HG03175 (cell line): Measurements from ENCODE around the gene PYHIN1.
"Not testable (repeated sequence)": the region's sequence is repeated elsewhere in the genome, so short reads cannot be mapped to it uniquely, and the experiment has no call there.

Experiments
- ATAC-seq: cut with Tn5 transposase; IDR thresholded peaks from one replicate; pipeline ENCODE4 v1.9.1; 2021; ENCODE audit warnings: mild to moderate bottlenecking, moderate library complexity; ENCODE audit not compliant: unreplicated experiment

PYHIN1 gene

DNA sequence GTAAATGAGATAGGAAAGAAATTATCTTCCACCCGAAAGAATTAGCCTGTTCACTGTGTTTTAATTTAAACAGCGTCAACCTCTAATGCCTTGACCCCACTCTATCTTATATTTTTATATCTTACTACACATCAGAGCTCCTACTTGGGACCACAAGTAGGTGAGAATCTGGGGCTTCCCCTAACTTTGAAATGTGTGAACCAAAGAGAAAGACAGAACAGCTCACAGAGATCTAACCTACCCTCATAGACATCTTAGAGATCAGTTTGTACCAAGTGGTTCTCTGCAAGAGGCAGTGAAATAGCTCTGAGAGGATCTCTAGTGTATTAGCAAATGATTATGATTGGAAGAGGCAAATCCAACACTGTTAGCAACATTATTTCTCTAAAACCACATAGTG, 47.4 kb downstream of the PYHIN1 start:
- ATAC-seq = no peak

DNA sequence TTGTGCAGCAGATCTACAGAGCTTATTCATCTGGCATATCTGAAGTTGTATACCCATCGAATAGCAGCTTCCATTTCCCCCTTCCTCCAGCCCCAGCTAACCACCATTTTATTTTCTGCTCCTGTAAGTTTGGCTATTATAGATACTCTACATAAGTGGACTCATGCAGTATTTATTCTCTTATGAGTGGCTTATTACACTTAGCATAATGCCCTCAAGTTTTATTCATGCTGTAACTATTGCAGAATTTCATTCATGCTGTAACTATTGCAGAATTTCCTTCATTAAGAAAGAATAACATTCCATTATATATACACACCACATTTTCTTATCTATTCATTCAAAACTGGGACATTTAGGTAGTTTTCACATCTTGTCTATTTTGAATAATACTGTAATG, 47.9 kb downstream of the PYHIN1 start:
- ATAC-seq = no peak

DNA sequence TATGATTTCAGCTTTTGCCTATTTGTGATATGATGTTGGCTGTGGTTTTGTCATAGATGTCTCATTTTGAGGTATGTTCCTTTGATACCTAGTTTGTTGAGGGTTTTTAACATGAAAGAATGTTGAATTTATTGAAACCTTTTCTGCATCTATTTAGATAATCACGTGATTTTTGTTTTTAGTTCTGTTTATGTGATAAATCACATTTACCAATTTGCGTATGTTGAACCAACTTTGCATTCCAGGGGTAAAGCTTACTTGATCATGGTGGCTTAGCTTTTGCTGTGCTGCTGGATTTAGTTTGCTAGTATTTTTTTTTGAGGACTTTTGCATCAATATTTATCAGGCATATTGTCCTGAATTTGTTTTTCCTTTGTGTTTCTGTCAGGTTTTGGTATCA, 51.9 kb downstream of the PYHIN1 start:
- ATAC-seq = no peak

DNA sequence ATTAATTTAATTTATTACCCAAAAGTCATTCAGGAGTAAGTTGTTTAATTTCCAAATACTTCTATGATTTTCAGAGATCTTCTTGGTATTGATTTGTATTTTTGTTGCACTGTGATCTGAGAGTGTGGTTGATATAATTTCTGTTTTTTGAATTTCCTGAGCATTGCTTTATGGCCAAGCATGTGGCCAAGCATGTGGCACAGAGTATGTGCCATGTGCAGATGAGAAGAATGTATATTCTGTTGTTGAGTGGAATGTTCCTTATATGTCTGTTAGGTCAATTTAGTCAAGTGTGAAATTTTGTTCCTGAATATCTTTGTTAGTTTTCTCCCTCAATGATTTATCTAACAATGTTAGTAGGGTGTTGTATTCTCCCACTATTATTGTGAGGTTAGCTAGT, 53.0 kb downstream of the PYHIN1 start:
- ATAC-seq = no peak

DNA sequence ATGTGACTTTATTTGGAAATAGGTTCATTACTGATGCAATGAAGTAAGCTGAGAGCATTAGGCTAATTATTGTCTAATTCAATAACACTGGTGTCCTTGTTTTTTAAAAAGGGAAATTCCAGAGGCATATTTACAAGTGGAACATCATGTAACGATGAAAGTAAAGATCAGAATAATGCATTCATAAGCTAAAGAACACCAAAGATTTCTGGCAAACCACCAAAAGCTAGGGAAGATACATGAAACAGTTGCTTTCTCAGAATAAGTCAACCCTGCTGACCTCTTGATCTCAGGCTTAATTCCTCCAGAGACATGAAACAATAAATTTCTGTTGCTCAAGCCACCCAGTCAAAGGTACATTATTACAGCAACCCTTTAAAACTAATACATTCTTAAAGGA, 58.1 kb downstream of the PYHIN1 start:
- no peak for ATAC-seq

DNA sequence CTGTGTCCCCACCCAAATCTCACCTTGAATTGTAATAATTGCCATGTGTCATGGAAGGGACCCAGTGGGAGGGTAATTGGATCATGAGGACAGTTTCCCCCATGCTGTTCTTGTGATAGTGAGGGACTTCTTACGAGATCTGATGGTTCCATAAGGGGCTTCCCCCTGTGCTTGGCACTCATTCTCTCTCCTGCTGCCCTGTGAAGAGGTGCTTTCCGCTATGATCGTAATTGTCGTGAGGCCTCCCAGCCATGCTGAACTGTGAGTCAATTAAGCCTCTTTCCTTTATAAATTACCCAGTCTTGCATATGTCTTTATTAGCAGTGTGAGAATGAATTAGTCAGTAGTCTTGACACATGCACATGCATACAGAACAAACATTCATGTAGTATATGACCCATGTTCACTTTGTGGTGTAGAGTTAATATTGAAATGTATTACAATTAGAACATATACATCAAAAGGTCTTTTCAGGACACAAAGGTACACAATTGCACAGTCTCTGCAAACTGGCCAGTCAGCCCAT, 61.5 kb downstream of the PYHIN1 start:
- ATAC-seq = no peak

DNA sequence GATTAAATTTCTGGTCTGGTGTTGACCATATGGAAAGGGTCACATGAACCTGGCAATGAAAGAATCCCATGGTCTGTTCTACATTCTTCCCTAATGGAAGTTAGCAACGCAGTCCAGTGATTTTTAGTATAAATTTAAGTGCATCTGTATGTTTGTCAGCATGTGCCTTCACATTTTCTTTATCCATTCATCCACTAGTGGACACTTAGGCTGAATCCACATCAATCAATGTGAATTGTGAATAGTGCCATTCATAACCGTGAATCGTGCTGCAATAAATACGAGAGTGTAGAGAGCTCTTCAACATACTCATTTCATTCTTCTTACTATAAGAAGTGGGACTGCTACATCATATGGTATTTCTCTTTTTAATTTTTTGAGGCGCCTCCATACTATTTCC, 65.6 kb downstream of the PYHIN1 start:
- no peak for ATAC-seq

DNA sequence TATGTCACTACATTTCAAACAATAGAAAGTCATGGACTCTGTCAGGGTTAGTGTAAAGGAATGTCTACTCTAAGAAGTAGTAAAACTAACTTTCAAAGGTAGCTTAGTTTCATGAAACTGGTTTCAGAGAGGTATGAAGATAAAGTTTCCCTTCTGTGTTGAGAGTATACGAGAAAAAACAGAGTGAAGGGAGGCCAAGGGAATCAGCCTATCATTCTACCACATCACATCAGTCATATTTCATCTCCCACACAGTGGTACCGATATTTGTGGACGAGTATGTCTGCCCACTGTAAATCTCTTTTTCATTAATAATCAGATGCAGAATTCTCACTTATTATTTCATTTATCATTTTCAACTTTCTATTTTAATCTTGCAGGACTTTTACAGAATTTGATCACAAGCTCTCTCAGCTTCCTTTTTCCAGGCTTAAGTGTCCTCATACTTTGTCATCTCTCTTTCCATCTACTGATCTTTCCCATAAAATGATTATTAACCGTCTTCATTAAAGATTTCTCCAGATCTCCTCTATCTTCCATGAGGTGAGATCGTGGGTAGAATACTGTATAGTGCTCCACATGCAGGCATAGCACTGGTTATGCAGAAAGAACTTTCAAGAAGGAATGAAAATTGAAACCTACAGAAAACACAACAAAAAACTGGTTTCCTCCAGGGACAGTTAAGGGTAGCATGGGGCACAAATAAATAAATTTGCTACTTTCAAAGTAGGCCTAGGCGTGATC, 66.9 kb downstream of the PYHIN1 start:
- peak; percentile 24 for ATAC-seq

DNA sequence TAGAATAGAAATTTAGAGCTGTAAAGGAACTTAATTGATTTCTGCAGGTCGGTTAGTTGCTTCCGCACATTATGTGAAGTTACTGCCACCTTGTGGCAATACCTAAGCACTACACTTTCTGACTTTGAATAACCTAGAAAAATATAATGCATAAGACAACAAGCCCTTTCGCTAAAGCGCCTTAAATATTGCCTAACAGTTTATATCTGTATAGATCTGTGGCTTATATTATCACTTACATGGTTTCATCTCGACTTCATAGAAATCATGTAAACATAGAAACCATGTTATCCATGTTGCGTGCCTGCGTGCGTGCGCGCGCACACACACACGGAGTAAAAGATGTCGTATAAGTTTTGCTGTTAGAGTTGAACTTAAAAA, 67.4 kb downstream of the PYHIN1 start:
- ATAC-seq = peak; percentile 44

DNA sequence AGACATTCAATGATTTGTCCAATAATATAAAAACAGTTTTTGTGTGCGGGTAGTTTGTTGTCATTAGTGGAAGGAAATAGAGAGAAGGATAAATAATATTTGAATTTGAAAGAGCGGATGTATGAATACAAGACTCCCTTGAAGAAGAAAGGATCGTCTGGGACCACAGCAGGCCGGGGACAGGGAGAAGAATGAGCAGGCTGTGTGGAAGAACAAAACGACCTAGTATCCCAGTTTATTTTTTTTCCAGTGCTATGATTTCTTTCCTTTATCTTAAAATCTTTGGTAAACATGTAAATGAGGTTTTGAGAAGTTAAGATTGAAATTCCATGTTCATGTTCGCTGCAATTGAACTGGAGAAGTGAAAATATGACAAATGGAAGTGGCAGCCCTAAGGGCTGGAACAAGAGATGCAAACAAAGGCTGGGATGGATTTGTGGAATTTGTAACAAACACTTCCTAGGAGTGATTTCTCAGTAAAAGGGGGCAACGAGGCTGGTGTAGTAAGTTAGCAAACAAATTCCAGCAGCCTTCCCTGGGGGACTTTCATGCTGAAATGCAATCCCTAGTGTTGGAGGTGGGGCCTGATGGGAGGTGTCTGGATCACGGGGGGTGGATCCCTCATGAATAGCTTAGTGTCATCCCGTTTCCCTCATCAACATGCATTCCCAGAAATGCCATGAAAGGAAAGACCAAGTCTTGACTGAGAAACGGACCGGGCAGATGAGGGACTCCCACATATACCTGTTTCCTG, 68.1 kb downstream of the PYHIN1 start:
- no peak for ATAC-seq

DNA sequence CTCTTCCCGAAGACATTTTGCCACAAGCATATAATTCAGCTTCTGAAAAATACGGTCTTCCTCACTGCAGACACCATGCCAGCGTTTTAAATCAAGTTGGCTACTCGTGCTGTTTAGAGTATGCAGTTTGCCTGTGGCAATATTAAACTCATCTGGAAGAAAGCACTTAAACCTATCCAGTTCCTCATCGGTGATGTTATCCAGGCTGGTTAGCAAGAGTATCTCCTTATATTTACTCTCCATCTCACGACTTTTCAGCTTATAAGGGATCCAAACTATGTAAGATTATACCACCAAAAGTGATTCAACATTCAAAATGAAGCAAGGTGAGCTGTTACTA, 68.7 kb downstream of the PYHIN1 start:
- no peak for ATAC-seq

DNA sequence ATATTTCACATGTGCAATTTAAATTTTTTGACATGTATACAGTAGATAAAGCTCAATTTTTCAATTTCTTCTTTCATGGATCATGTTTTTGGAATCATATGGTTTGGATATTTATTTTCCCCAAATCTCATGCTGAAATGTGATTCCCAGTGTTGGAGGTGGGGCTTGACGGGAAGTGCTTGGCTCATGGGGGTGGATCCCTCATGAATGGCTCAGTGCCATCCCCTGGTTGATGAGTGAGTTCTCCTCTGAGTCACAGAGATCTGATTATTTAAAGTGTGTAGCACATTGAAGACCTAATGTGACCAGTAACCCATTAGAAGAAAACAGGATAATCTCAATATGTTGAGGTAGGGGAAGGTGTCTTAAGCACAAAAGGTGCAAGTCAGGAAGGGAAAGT, 69.3 kb downstream of the PYHIN1 start:
- no peak for ATAC-seq

DNA sequence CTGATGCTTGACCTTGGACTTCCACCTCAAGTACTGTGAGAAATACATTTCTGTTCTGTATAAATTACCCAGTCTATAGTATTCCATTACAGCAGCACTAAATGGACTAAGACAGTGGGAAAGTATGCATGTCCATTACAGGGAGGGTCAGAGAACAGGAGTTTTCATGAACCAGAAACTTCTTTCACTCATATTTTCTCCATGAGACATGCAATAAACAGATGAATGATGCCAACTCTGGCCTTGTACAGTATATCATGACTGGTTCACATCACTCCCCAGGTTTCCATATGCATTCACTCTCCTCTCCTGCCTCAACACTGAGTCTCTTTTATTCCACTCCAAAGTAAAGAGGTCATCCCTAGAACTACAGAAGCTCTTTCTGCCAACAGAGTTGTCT, 73.8 kb downstream of the PYHIN1 start:
- no peak for ATAC-seq

DNA sequence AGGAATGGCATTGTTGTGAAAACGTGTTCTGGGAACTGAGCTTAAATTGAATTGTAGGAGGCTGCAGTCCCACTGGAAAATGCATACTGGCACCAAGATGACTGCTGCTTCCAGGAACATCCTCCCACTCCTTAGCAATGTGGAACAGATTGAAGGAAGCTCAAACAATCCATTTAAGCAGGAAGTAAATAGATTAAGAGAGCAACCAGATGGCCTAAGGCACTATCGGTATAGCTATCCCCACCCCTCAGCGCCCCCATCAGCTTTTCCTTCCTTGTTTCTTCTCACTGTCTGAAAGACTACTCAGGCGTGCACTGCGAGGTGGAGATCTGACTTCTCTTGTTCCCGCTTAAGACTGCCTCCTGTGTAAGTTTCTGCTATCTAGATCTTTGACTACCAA, 74.3 kb downstream of the PYHIN1 start:
- ATAC-seq = no peak

DNA sequence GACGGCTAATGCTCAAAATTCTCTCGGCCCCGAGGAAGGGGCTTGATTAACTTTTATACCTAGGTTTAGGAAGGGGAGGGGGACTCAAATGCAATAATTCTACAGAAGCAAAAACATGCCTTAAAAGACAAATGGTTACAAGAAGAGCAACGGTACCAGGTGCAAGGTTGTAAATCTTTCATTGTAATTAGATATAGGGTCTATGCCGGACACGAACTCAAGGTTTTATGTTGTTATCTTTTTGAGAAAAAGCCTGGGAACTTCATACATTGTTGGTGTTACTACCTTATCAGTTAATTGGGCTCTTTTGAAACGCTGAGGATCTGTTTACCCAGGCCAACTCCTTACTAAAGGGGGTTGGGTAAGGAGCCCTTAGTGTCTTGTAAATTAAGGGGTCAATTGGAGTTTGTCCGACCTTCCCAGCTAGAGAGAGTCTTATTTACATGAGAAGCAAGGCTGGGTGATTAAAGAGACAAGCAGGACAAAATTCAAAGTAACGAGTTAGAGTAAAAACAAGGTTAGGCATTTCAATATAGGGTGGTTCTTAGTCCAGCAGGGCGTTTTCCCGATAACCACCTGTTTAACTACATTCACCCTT, 75.0 kb downstream of the PYHIN1 start:
- ATAC-seq = not testable (repeated sequence)

DNA sequence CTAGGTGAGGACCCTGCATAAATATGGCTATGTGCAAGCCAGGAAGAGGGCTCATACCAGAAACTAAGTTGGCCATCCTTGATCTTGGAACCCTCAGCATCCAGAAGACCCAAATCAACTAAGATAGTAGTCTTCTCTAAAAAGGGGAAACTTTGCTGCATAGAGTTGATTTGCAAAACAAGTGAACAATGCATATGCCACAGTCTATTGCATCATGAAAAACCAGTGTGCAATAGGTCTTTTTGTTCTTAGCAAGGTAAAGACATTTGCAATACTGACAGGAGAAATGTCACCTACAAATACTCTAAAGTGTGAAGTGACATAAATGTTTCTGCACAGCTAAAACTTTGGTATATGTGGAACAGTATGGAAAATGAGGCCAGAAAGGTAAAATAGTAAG, 76.4 kb downstream of the PYHIN1 start:
- ATAC-seq = no peak

DNA sequence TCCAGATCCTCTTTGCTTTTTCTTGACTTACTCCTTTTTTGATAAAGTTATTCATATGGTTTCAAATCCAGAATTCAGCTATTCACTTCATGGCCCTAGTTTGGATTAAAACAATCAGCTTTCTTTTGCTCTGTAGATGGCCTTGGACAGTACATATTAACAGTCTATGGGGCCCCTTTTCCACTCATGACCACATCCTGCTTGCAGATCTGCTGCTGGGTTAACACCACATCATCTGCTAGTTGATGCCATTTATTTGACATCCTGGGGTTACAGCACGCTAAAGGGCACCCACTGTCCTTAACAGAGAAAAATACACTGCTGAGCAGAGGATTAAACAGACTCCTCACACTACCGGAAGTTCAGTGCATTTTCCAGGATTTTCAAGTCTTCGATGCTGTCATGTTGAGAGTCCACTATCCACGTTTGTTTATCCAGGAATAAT, 77.4 kb downstream of the PYHIN1 start:
- peak; percentile 84 for ATAC-seq

DNA sequence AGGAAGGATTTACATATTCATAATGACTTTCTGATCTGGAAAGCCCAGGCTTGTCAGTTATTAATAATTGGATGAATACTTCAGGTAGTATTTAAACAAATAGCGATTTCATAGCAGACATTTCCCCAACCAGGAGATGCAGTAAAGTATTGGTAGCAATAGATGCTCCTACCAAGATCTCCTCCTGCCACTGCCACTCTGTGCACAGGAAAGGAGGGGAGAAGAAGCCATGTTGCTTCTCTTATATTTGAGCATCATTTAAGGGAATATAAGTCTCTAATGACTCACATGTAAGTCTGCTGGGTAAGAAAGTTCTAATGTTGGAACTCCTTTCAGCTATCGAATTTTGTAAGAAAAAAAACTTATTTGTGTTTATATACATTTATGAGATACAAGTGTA, 77.9 kb downstream of the PYHIN1 start:
- ATAC-seq = no peak

DNA sequence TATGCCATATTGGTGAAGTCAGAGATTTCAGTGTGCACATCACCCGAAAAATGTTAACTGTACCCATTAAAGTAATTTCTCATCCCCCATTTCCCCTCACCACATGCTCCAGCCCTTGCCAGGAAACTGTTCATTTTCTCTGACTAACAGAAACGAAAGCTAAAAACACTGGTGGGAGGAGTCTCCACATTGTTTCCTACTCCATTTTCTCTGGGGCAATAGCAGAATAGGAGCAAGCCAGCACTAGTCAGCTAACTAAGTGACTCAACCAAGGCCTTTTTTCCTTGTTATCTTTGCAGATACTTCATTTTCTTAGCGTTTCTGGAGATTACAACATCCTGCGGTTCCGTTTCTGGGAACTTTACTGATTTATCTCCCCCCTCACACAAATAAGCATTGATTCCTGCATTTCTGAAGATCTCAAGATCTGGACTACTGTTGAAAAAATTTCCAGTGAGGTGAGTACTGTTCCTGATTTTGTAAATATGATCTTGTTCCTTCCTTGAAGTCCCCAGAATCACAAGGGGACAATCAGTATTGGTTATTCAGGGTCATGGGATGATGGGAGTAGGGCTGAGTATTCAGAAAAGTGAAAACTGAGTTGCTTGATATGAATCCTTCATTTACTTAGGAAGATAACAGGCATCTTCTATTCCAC, 78.5 kb downstream of the PYHIN1 start, which contains the start of gene IFI16:
Gene IFI16, plus strand, starts transcription at position 204 of the 658 bp plus-strand sequence. CDS start 4,774 bp downstream, outside the sequence.
- peak; percentile 58 for ATAC-seq

DNA sequence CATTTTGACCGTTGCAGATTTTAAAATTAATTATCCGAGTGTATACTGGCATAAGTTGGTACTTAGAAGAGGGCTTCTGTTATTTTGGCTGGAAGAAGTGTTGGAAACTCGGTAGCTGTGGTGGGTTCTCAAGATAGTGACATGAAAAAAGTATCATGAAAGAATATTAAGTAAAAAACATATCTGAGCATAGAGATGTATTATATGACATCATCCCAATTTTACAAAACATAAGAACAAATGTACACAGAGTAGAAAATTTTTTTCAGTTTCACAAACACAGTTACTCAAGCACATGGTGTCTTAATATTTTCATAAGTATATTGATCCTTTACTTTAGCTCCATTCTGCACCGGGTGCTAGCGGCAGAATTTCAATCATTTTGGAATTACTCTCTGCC, 79.0 kb downstream of the PYHIN1 start:
- no peak for ATAC-seq

DNA sequence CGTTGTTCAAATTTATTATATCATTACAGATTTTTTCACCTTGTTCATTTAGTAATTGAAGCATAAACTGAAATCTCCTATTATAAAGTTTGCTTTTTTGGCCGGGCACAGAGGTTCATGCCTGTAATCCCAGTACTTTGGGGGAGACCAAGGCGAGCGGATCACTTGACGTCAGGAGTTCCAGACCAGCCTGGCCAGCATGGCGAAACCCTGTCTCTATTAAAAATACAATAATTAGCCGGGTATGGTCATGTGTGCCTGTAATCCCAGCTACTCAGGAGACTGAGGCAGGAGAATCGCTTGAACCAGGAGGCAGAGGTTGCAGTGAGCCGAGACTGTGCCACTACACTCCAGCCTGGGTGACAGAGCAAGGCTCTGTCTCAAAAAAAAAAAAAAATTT, 79.6 kb downstream of the PYHIN1 start:
- ATAC-seq = not testable (repeated sequence)
